ENCODE results near the gene BCR.
A peak's percentile ranks its signal among the peaks of the same experiment; 100 is the strongest.
"Not testable (repeated sequence)": the region's sequence is repeated elsewhere in the genome, so short reads cannot be mapped to it uniquely, and the experiment has no call there.

BCR gene

DNA sequence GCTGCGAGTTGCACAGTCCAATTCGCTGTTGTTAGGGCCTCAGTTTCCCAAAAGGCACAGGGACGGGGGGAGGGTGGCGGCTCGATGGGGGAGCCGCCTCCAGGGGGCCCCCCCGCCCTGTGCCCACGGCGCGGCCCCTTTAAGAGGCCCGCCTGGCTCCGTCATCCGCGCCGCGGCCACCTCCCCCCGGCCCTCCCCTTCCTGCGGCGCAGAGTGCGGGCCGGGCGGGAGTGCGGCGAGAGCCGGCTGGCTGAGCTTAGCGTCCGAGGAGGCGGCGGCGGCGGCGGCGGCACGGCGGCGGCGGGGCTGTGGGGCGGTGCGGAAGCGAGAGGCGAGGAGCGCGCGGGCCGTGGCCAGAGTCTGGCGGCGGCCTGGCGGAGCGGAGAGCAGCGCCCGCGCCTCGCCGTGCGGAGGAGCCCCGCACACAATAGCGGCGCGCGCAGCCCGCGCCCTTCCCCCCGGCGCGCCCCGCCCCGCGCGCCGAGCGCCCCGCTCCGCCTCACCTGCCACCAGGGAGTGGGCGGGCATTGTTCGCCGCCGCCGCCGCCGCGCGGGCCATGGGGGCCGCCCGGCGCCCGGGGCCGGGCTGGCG, at the start of gene BCR:
Gene BCR, plus strand, starts transcription at position 209 of the 592 bp plus-strand sequence. CDS start 452 bp downstream, outside the sequence.
- H3K27ac Mint-ChIP-seq: peak within 1 kb of the TSS; percentile 41
- H3K27me3 Mint-ChIP-seq: no peaks in the 10 kb centered on the region
- no peaks in the 10 kb centered on the region for H3K36me3 Mint-ChIP-seq
- H3K4me1 Mint-ChIP-seq (ENCODE audit: low read depth): peaks cover 64% of the 10 kb centered on the region
- peak within 1 kb of the TSS; percentile 90 for H3K4me3 Mint-ChIP-seq
- H3K9me3 Mint-ChIP-seq (ENCODE audit: low read depth): no peaks in the 10 kb centered on the region

- no peaks in the 10 kb centered on the region for H3K27me3 Mint-ChIP-seq
- H3K4me3 Mint-ChIP-seq: no peak overlapping the region
- H3K27ac Mint-ChIP-seq: peak overlapping the region; percentile 10
Observed at GRCh38 chr22:23130697-23131096, 49.6 kb upstream of the BCR start.

GRCh38 chr22:23131931-23132330, 48.4 kb upstream of the BCR start:
- no peak overlapping the region for H3K27ac Mint-ChIP-seq
- H3K27me3 Mint-ChIP-seq: no peaks in the 10 kb centered on the region
- no peaks in the 10 kb centered on the region for H3K36me3 Mint-ChIP-seq
- no peak overlapping the region for H3K4me3 Mint-ChIP-seq
- peaks cover 3% of the 10 kb centered on the region for H3K4me1 Mint-ChIP-seq (ENCODE audit: low read depth)
- no peaks in the 10 kb centered on the region for H3K9me3 Mint-ChIP-seq (ENCODE audit: low read depth)

More at GRCh38 chr22:23130697-23131096, 49.6 kb upstream of the BCR start:
- Mint-ChIP-seq H3K4me1 (ENCODE audit: low read depth) (no peaks in the 10 kb centered on the region), H3K36me3 (no peaks in the 10 kb centered on the region), H3K9me3 (ENCODE audit: low read depth) (no peaks in the 10 kb centered on the region)

DNA sequence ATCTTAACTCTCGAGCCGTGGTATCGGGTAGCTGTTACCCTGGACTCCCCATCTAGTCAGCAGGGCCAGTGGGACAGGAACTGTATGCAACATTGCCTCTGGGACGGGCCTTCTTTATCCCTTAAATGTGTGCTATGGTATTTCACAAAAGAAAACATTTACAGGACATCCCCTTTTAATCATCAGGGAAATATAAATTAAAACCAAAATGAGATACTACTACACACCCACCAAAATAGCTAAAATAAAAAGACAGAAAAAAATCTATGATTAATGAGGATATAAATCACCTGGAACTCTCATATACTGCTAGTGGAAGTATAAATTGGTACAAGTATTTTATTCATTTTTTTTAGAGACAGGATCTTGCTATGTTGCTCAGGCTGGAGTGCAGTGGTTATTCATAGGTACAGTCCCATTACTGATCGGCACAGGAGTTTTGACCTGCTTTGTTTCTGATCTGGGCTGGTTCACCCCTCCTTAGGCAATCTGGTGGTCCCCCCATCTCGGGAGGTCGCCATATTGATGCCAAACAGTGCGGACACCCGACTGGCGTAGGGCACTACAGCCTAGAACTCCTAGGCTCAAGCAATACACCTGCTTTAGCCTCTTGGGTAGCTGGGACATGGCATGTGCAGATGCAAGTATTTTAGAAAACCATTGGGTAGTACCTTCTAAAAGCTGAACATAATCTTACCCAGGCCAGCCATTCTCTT, 47.8 kb upstream of the BCR start:
- H3K4me3 Mint-ChIP-seq: no peak overlapping the region
- H3K36me3 Mint-ChIP-seq: no peaks in the 10 kb centered on the region
- H3K27me3 Mint-ChIP-seq: no peaks in the 10 kb centered on the region
- peaks cover 9% of the 10 kb centered on the region for H3K4me1 Mint-ChIP-seq (ENCODE audit: low read depth)
- H3K9me3 Mint-ChIP-seq (ENCODE audit: low read depth): no peaks in the 10 kb centered on the region
- H3K27ac Mint-ChIP-seq: no peak overlapping the region

- no peaks in the 10 kb centered on the region for H3K9me3 Mint-ChIP-seq (ENCODE audit: low read depth)
- no peak overlapping the region for H3K4me3 Mint-ChIP-seq
- no peaks in the 10 kb centered on the region for H3K27me3 Mint-ChIP-seq
- H3K27ac Mint-ChIP-seq: no peak overlapping the region
- H3K4me1 Mint-ChIP-seq (ENCODE audit: low read depth): peaks cover 22% of the 10 kb centered on the region
- H3K36me3 Mint-ChIP-seq: no peaks in the 10 kb centered on the region
Observed at GRCh38 chr22:23133922-23134321, 46.4 kb upstream of the BCR start.

GRCh38 chr22:23136991-23137390, 43.3 kb upstream of the BCR start:
- H3K4me1 Mint-ChIP-seq (ENCODE audit: low read depth): peaks cover 42% of the 10 kb centered on the region
- H3K27me3 Mint-ChIP-seq; H3K4me3 Mint-ChIP-seq; H3K27ac Mint-ChIP-seq; H3K36me3 Mint-ChIP-seq; H3K9me3 Mint-ChIP-seq (ENCODE audit: low read depth): not testable (repeated sequence)

- Mint-ChIP-seq H3K36me3 (no peaks in the 10 kb centered on the region), H3K27me3 (no peaks in the 10 kb centered on the region), H3K4me1 (ENCODE audit: low read depth) (peaks cover 47% of the 10 kb centered on the region), H3K27ac (peak overlapping the region; percentile 89), H3K9me3 (ENCODE audit: low read depth) (no peaks in the 10 kb centered on the region), H3K4me3 (peak overlapping the region; percentile 1)
Observed at GRCh38 chr22:23137468-23137867, 42.8 kb upstream of the BCR start.

DNA sequence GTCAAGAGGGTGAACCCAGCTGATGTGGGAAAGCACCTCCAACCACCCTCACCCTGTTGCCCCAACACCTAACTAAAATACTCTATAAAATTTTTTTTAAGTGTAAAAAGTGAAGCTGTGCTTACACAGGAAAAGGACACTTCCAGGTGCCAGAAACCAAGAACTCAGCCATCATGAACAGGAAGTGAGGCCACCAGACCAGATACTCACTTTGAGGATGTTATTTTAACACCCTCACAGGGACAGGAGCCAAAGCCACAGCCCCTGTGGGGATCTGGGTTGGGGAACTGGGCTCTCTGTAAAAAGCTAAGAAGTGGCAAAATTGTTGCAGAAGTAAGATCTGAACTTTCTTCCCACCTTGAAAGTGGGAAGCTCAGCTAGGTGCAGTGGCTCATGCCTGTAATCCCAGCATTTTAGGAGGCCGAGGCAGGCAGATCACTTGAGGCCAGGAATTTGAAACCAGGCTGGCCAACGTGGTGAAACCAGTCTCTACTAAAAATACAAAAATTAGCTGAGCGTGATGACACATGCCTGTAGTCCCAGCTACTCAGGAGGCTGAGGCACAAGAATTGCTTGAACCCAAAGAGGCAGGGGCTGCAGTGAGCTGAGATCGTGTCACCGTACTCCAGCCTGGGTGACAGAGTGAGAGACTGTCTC, 42.3 kb upstream of the BCR start:
- no peaks in the 10 kb centered on the region for H3K9me3 Mint-ChIP-seq (ENCODE audit: low read depth)

DNA sequence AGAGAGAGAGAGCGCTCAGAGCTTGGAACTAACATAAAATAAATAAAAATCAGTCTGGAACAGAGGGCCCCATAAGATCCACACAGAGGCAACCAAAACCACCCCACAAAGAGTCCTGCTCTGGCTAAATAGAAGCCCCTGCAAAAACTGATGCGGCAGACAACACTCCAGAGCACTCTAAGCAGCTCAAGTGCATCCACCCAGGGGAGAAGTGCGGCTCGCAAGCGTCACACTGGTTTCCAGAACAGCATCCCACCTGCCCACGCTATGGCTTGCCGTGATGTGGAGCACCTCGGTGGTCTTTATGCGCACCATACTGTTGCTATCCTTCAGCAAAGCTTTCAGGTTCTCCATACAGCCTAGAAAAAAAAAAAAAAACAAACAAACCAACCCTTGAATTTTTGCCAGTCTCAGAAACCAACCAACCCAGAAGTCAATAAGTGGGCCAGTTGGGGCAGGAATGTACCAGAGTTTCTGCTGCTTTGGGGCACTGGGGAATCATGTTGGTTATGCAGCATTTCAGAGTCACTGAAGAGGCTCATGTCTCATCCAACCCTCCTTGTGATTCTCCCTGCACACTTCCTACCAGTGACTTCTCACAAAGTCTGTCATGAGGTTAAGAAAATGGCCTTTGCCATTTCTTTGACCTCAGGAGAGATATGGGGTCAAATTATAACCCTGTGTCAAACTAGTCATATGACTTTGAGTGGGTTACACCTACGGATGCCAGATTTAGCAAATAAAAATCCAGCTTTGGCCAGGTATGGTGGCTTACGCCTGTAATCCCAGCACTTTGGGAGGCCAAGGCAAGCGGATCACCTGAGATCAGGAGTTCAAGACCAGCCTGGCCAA, 41.5 kb upstream of the BCR start:
- Mint-ChIP-seq H3K4me1 (ENCODE audit: low read depth) (peaks cover 57% of the 10 kb centered on the region), H3K27me3 (no peaks in the 10 kb centered on the region)

More for the DNA sequence above, 42.3 kb upstream of the BCR start:
- Mint-ChIP-seq H3K27me3 (no peaks in the 10 kb centered on the region), H3K27ac (peak overlapping the region; percentile 89), H3K36me3 (no peaks in the 10 kb centered on the region), H3K4me1 (ENCODE audit: low read depth) (peaks cover 52% of the 10 kb centered on the region), H3K4me3 (peak overlapping the region; percentile 36)

DNA sequence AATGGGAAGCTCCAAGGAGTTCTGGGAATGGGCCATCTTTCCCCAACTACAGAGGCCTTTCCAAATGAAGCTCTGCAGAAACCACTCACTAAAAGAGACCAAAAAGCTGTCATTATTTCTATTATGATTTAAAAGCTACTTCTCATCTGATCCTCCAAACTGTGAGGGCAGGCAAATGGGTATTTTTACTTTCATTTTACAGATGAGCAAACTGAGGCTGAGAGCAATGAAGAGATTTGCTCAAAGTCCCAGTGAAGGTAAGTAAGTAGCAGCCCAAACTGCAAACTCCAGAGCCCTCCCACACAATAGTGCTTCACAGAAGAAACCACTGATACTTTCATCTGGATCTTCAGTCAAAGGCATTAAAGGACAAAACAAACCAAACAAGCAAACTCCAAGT, 39.9 kb upstream of the BCR start:
- no peaks in the 10 kb centered on the region for H3K27me3 Mint-ChIP-seq
- H3K27ac Mint-ChIP-seq: no peak overlapping the region
- H3K4me1 Mint-ChIP-seq (ENCODE audit: low read depth): peaks cover 70% of the 10 kb centered on the region
- H3K36me3 Mint-ChIP-seq: no peaks in the 10 kb centered on the region
- H3K9me3 Mint-ChIP-seq (ENCODE audit: low read depth): no peaks in the 10 kb centered on the region
- no peak overlapping the region for H3K4me3 Mint-ChIP-seq

More for the DNA sequence above, 41.5 kb upstream of the BCR start:
- Mint-ChIP-seq H3K9me3 (ENCODE audit: low read depth) (no peaks in the 10 kb centered on the region), H3K4me3 (peak overlapping the region; percentile 33), H3K27ac (peak overlapping the region; percentile 89), H3K36me3 (no peaks in the 10 kb centered on the region)

DNA sequence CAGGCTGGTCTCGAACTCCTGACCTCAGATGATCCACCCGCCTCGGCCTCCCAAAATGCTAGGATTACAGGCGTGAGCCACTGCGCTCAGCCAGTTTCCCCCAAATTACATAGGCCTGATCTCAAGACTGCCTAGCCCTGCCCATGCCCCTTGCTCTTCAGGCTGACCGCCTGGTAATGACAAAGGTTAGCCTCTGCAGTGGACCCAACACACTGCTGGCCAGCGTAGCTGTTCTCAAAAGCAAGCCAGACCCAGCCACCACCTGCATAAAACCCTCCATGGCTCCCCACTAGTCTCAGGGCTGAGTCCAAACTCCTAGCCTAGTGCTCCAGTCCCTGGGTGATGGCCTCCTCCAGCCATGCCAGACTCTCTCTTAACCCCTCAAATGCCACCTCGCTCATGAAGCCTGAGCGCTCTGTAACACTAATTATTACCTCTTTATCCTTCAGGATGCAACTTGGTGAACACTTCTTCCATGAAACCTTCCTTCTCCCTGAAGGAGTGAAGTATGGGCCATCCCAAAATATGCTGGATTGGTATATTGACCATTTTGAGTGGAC, 37.7 kb upstream of the BCR start:
- Mint-ChIP-seq H3K4me1 (ENCODE audit: low read depth) (peaks cover 66% of the 10 kb centered on the region), H3K27me3 (no peaks in the 10 kb centered on the region), H3K4me3 (peak overlapping the region; percentile 74), H3K27ac (peak overlapping the region; percentile 84), H3K36me3 (no peaks in the 10 kb centered on the region), H3K9me3 (ENCODE audit: low read depth) (no peaks in the 10 kb centered on the region)

GRCh38 chr22:23143119-23143518, 37.2 kb upstream of the BCR start:
- H3K27me3 Mint-ChIP-seq: no peaks in the 10 kb centered on the region
- no peak overlapping the region for H3K27ac Mint-ChIP-seq
- peak overlapping the region; percentile 74 for H3K4me3 Mint-ChIP-seq
- no peaks in the 10 kb centered on the region for H3K9me3 Mint-ChIP-seq (ENCODE audit: low read depth)
- no peaks in the 10 kb centered on the region for H3K36me3 Mint-ChIP-seq
- peaks cover 61% of the 10 kb centered on the region for H3K4me1 Mint-ChIP-seq (ENCODE audit: low read depth)

DNA sequence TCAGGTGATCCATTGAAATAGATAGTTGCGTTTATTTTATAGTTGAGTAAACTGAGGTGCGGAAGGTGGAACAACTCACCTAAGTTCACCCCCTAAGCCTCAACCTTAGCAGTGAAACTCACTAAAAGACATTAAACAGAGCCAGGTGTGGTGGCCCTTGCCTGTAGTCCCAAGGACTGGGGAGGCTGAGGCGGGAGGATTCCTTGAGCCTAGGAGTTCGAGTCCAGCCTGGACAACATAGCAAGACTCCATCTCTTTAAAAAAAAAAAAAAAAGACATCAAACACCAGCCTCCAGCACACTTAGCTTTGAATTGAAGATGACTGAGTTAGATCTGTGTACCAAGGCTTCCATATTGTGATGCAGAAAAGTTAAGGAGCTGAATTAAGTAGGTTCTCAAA, 35.9 kb upstream of the BCR start:
- Mint-ChIP-seq H3K36me3 (no peaks in the 10 kb centered on the region), H3K4me1 (ENCODE audit: low read depth) (peaks cover 51% of the 10 kb centered on the region), H3K9me3 (ENCODE audit: low read depth) (no peaks in the 10 kb centered on the region), H3K4me3 (peak overlapping the region; percentile 76), H3K27ac (no peak overlapping the region), H3K27me3 (no peaks in the 10 kb centered on the region)
